H1 (cell line): ENCODE measurements around the gene KCNK2. TPM values are rescaled to one million over a fixed set of nuclear protein-coding genes. Genes with fewer than 3 reads are reported as not detected.

ENCODE experiments used
- CTCF ChIA-PET: fragments of 300-600 bp; sonication (Branson Sonifier 250); formaldehyde crosslinking; loops from one replicate; lab custom pipeline; 2021; ENCODE audit not compliant: partially characterized antibody; lab: Charles Lee
- POLR2A ChIA-PET: fragments of 300-600 bp; sonication (Branson Sonifier 250); formaldehyde crosslinking; loops from one replicate; lab custom pipeline; 2021; ENCODE audit warnings: inconsistent platforms; ENCODE audit not compliant: partially characterized antibody; lab: Charles Lee
- DNase-seq, 2 experiments: peaks; one replicate each; pipeline versions ENCODE4 v3.0.0 to v3.0.0-alpha.2; 2010 to 2022; ENCODE audit warnings: low spot score in 2 of 2, low read depth in 1 of 2, mixed read lengths in 1 of 2
- FAIRE-seq: peaks from 2 replicates; lab custom pipeline; 2011; peaks lifted over from hg19 to GRCh38; lab: Jason Lieb, UNC
- H2AFZ ChIP-seq: 2 replicates; pipeline ENCODE4 v1.8.1; 2012; ENCODE audit warnings: low read length, inconsistent platforms
- H2AK5ac ChIP-seq: 2 replicates; pipeline ENCODE4 v1.6.1; 2013; ENCODE audit warnings: low read depth, low read length
- H2BK120ac ChIP-seq: replicated peaks from 2 replicates; pipeline ENCODE3; 2013; ENCODE audit warnings: low read depth, low read length, inconsistent platforms
- H2BK12ac ChIP-seq: 2 replicates; pipeline ENCODE4 v1.6.1; 2013; ENCODE audit warnings: low read depth, low read length
- H2BK15ac ChIP-seq: 2 replicates; pipeline ENCODE4 v1.6.1; 2013; ENCODE audit warnings: low read length
- H2BK20ac ChIP-seq: 2 replicates; pipeline ENCODE4 v1.6.1; 2013; ENCODE audit warnings: low read length
- H2BK5ac ChIP-seq: 2 replicates; pipeline ENCODE4 v1.6.1; 2013; ENCODE audit warnings: low read depth, low read length
- H3K14ac ChIP-seq: 2 replicates; pipeline ENCODE4 v1.6.1; 2013; ENCODE audit warnings: inconsistent platforms; ENCODE audit not compliant: insufficient read length
- H3K18ac ChIP-seq: 2 replicates; pipeline ENCODE4 v1.6.1; 2013; ENCODE audit warnings: low read length; ENCODE audit errors: extremely low read depth
- H3K23ac ChIP-seq: 2 replicates; pipeline ENCODE4 v1.6.1; 2013; ENCODE audit warnings: inconsistent platforms; ENCODE audit not compliant: insufficient read length
- H3K23me2 ChIP-seq: 2 replicates; pipeline ENCODE4 v1.6.1; 2013; ENCODE audit warnings: low read depth, low read length
- H3K27ac ChIP-seq: 2 replicates; pipeline ENCODE4 v1.6.1; 2011; ENCODE audit warnings: low read depth, low read length, inconsistent platforms
- H3K27me3 ChIP-seq, 4 experiments: replicated peaks in 1 of 4; 1 replicate in 1 of 4; 2 replicates in 3 of 4; pipeline versions ENCODE4 v1.6.1 to v1.8.1; 2011 to 2013; ENCODE audit warnings: low read length in 3 of 4, mild to moderate bottlenecking in 3 of 4, inconsistent platforms in 2 of 4, mixed read lengths in 2 of 4, moderate library complexity in 1 of 4; ENCODE audit not compliant: control insufficient read depth in 3 of 4, insufficient read depth in 3 of 4; ENCODE audit errors: extremely low read depth in 1 of 4
- H3K36me3 ChIP-seq, 4 experiments: 2 replicates each; pipeline versions ENCODE4 v1.6.1 to v1.8.1; 2011 to 2013; ENCODE audit warnings: mild to moderate bottlenecking in 4 of 4, low read length in 3 of 4, moderate library complexity in 2 of 4, control low read depth in 1 of 4, inconsistent platforms in 1 of 4; ENCODE audit not compliant: insufficient read depth in 4 of 4, control insufficient read depth in 2 of 4
- H3K4ac ChIP-seq: replicated peaks from 2 replicates; pipeline ENCODE3; 2013; ENCODE audit warnings: low read length, low read depth, mixed read lengths, inconsistent platforms; ENCODE audit not compliant: insufficient read length
- H3K4me1 ChIP-seq, 4 experiments: replicated peaks in 1 of 4; 1 replicate in 1 of 4; 2 replicates in 3 of 4; pipeline versions ENCODE4 v1.6.1 to v1.8.1; 2011 to 2013; ENCODE audit warnings: low read length in 3 of 4, inconsistent platforms in 2 of 4, mixed read lengths in 1 of 4; ENCODE audit not compliant: insufficient read depth in 4 of 4, control insufficient read depth in 3 of 4
- H3K4me2 ChIP-seq, 2 experiments: 2 replicates each; pipeline versions ENCODE4 v1.6.1 to v1.8.1; 2011 to 2013; ENCODE audit warnings: low read depth in 2 of 2, low read length in 2 of 2, control low read depth in 1 of 2, inconsistent platforms in 1 of 2, mild to moderate bottlenecking in 1 of 2; ENCODE audit not compliant: insufficient read depth in 1 of 2
- H3K4me3 ChIP-seq, 4 experiments: fragments of 200-600, 300-600 bp in 1 of 4; sonication (generic), shearing (Covaris generic), sonication (Bioruptor Twin) in 1 of 4; 2 replicates each; pipeline versions ENCODE4 v1.5.1 to v1.8.1; 2011 to 2016; ENCODE audit warnings: low read length in 4 of 4, low read depth in 3 of 4, control low read depth in 2 of 4, inconsistent platforms in 2 of 4, mild to moderate bottlenecking in 2 of 4, mixed read lengths in 1 of 4, moderate library complexity in 1 of 4; ENCODE audit not compliant: insufficient read depth in 2 of 4; ENCODE audit errors: extremely low read depth in 1 of 4
- H3K56ac ChIP-seq: replicated peaks from 2 replicates; pipeline ENCODE3; 2013; ENCODE audit warnings: low read depth, mild to moderate bottlenecking, mixed read lengths, low read length, inconsistent platforms; ENCODE audit not compliant: insufficient read length
- H3K79me1 ChIP-seq: 2 replicates; pipeline ENCODE4 v1.6.1; 2013; ENCODE audit warnings: low read depth, low read length, control low read depth
- H3K79me2 ChIP-seq, 2 experiments: 2 replicates each; pipeline versions ENCODE4 v1.6.1 to v1.8.1; 2012 to 2013; ENCODE audit warnings: low read length in 2 of 2, mild to moderate bottlenecking in 2 of 2, inconsistent platforms in 1 of 2; ENCODE audit not compliant: insufficient read depth in 2 of 2, control insufficient read depth in 1 of 2
- H3K9ac ChIP-seq, 4 experiments: replicated peaks in 1 of 4; 1 replicate in 1 of 4; 2 replicates in 3 of 4; pipeline versions ENCODE4 v1.6.1 to v1.8.1; 2011 to 2013; ENCODE audit warnings: low read depth in 3 of 4, low read length in 3 of 4, control low read depth in 2 of 4, mild to moderate bottlenecking in 2 of 4, moderate library complexity in 2 of 4, inconsistent platforms in 1 of 4; ENCODE audit errors: extremely low read depth in 1 of 4
- H3K9me3 ChIP-seq, 2 experiments: 2 replicates each; pipeline versions ENCODE4 v1.6.1 to v1.8.1; 2012 to 2013; ENCODE audit warnings: mild to moderate bottlenecking in 2 of 2, moderate library complexity in 2 of 2, control low read depth in 1 of 2, inconsistent platforms in 1 of 2, low read depth in 1 of 2, low read length in 1 of 2, mixed read lengths in 1 of 2; ENCODE audit not compliant: insufficient read depth in 2 of 2
- H4K20me1 ChIP-seq, 2 experiments: replicated peaks in 1 of 2; 2 replicates each; pipeline versions ENCODE3 to v1.8.1; 2011 to 2013; ENCODE audit warnings: inconsistent platforms in 2 of 2, low read length in 2 of 2, mild to moderate bottlenecking in 1 of 2; ENCODE audit not compliant: insufficient read depth in 2 of 2, control insufficient read depth in 1 of 2
- H4K5ac ChIP-seq: 2 replicates; pipeline ENCODE4 v1.6.1; 2013; ENCODE audit warnings: low read length, low read depth, mixed read lengths, inconsistent platforms; ENCODE audit not compliant: insufficient read length
- H4K8ac ChIP-seq: 2 replicates; pipeline ENCODE4 v1.8.0; 2013; ENCODE audit warnings: mild to moderate bottlenecking, moderate library complexity, low read length, inconsistent platforms; ENCODE audit not compliant: insufficient read depth; ENCODE audit errors: extremely low read depth
- H4K91ac ChIP-seq: replicated peaks from 2 replicates; pipeline ENCODE3; 2013; ENCODE audit warnings: low read length, mixed read lengths, inconsistent platforms; ENCODE audit not compliant: insufficient read length
- CBX8 ChIP-seq: fragments of 300-800, 300-1000 bp; sonication (generic); IDR thresholded peaks from 2 replicates; pipeline ENCODE4 v1.7.1; 2016; ENCODE audit warnings: low read depth, low read length, borderline replicate concordance
- CREB1 ChIP-seq: IDR thresholded peaks from 2 replicates; pipeline ENCODE4 v1.6.1; 2012; ENCODE audit warnings: inconsistent platforms
- CTBP2 ChIP-seq: IDR thresholded peaks from 2 replicates; pipeline ENCODE4 v1.7.0; 2011; ENCODE audit warnings: borderline replicate concordance, mild to moderate bottlenecking, moderate library complexity, mixed read lengths, low read length; ENCODE audit not compliant: insufficient read depth, insufficient read length
- FOSL1 ChIP-seq: IDR thresholded peaks from 2 replicates; pipeline ENCODE4 v1.6.1; 2011; ENCODE audit warnings: mild to moderate bottlenecking, low read depth, low read length, moderate library complexity; ENCODE audit not compliant: insufficient read depth
- GTF2F1 ChIP-seq: IDR thresholded peaks from 2 replicates; pipeline ENCODE4 v1.6.1; 2012; ENCODE audit warnings: low read depth, low read length, improper control_type of control experiment, borderline replicate concordance
- RNF2 ChIP-seq: fragments of 200-900, 300-1000 bp; sonication (generic); IDR thresholded peaks from 2 replicates; pipeline ENCODE4 v1.7.1; 2016; ENCODE audit warnings: borderline replicate concordance, low read depth, mild to moderate bottlenecking, antibody characterized with exemption, low read length; ENCODE audit not compliant: poor library complexity, severe bottlenecking; ENCODE audit errors: missing control alignments
- SRF ChIP-seq: IDR thresholded peaks from 2 replicates; pipeline ENCODE4 v1.6.1; 2011; ENCODE audit warnings: mild to moderate bottlenecking, low read depth, low read length, moderate library complexity
- TAF7 ChIP-seq: optimal IDR thresholded peaks from 2 replicates; pipeline ENCODE3; 2011; ENCODE audit warnings: low read depth, mild to moderate bottlenecking, inconsistent platforms, low read length, moderate library complexity, borderline replicate concordance
- TBP ChIP-seq: IDR thresholded peaks from 2 replicates; pipeline ENCODE4 v1.6.1; 2011; ENCODE audit warnings: low read depth, low read length, improper control_type of control experiment
- TEAD4 ChIP-seq: IDR thresholded peaks from 2 replicates; pipeline ENCODE4 v1.6.1; 2012; ENCODE audit warnings: low read depth, low read length, inconsistent platforms, mixed read lengths
- YY1 ChIP-seq: IDR thresholded peaks from 2 replicates; pipeline ENCODE4 v1.6.1; 2011; ENCODE audit warnings: low read depth, mild to moderate bottlenecking, low read length
- WGBS, 2 experiments: shearing (Covaris generic) in 1 of 2; methylation state at CpG; one replicate each; pipeline versions ENCODE4 v1.1.6 to v1.1.7; 2013 to 2015; ENCODE audit warnings: low lambda C conversion rate in 2 of 2, mixed read lengths in 2 of 2, inconsistent platforms in 1 of 2, low coverage in 1 of 2, missing lambda C conversion rate in 1 of 2; ENCODE audit not compliant: insufficient replicate concordance in 2 of 2, insufficient coverage in 1 of 2, insufficient read length in 1 of 2; ENCODE audit errors: extremely low coverage in 1 of 2, missing lambda C conversion rate in 1 of 2; 5-methylcytosine and 5-hydroxymethylcytosine counted together
- polyA plus RNA-seq, 7 experiments: library from polyadenylated mRNA; depleted of rRNA in 3 of 7; stranded (reverse) in 5 of 7; unstranded in 2 of 7; fragments of >200 nt in 5 of 7; fragments of 200-250 nt in 2 of 7; gene quantifications; 1 replicate in 5 of 7; 2 replicates in 1 of 7; 4 replicates in 1 of 7; pipeline versions ENCODE4 v1.2.1 to v1.2.3, GENCODE V29; 2011 to 2013; ENCODE audit warnings: missing spikeins in 2 of 7, mixed read lengths in 2 of 7
- total RNA-seq: library from RNA; stranded (reverse); fragmentation: NEBNext Ultra II Directional; extraction: Animal tissue kit (Norgen Biotek cat#: 25700); gene quantifications from 2 replicates; pipeline ENCODE4 v1.2.1, GENCODE V29; 2021
- TF ChIP-seq, protein P1 (sequence below), 3 experiments: IDR thresholded peaks; 1 replicate in 2 of 3; 2 replicates in 1 of 3; pipeline versions ENCODE4 v1.5.1 to v1.6.1; 2011; ENCODE audit warnings: low read length in 3 of 3, mild to moderate bottlenecking in 3 of 3, inconsistent platforms in 2 of 3, low read depth in 1 of 3, moderate library complexity in 1 of 3; ENCODE audit not compliant: insufficient read depth in 1 of 3; ENCODE audit errors: control extremely low read depth in 1 of 3

Gene KCNK2
- total and polyA plus RNA-seq, 2 of the 8 experiments (the other 6 are each of a cell fraction or from before 2014, with no cell fraction given): 0.59 to 1.2 TPM

DNA sequence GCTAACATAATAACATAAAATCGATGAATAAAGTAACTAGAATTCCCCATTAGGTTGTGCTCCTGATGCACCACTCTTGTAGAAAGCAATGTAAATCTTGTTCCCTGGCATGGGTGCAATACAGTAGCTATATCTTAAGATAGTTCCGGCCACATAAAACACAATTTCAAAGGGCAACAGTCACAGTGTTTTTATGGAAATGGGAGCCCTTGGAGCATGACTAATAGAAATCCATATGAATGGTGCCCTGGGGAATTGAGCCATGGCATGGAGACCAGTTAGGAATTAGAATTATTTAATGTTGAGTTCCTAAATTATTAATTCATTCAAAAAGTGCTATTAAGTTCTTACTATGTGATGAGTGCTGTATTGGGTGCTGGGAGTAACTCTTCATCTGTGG, 118.7 kb downstream of the KCNK2 start:
- H3K14ac ChIP-seq: no peak overlapping the region
- H4K20me1 ChIP-seq: no peaks in the 10 kb centered on the region
- ChIA-PET CTCF (interaction anchor here (2.0 kb wide), 1 partner anchor 10 kb away, joined by 6 read pairs; no protein-coding TSS in a partner anchor), POLR2A (no interaction called here)
- H3K27ac ChIP-seq: no peak overlapping the region
- no peak overlapping the region for H2BK15ac ChIP-seq
- no peak overlapping the region for H2AK5ac ChIP-seq
- no peaks in the 10 kb centered on the region for H3K36me3 ChIP-seq
- no peak overlapping the region for H3K4me2 ChIP-seq
- H3K23me2 ChIP-seq: no peaks in the 10 kb centered on the region; the same call in 1 of the 2 replicates
- no peak overlapping the region for H4K8ac ChIP-seq
- H3K4me1 ChIP-seq: peaks cover 0 to 14% (median 8%) of the 10 kb centered on the region in 4 experiments; a peak in 5 of 7 replicates
- 90% methylated on average over 2 of the region's 2 CpGs; no CpG with 5 or more reads in 1 of the 2 experiments for WGBS, 2 experiments
- H2BK12ac ChIP-seq: no peak overlapping the region
- no peak overlapping the region for H3K56ac ChIP-seq
- no peak overlapping the region for H2BK20ac ChIP-seq
- no peaks in the 10 kb centered on the region for H3K79me1 ChIP-seq
- no peaks in the 10 kb centered on the region for H3K9me3 ChIP-seq
- TF ChIP-seq, protein P1, sequence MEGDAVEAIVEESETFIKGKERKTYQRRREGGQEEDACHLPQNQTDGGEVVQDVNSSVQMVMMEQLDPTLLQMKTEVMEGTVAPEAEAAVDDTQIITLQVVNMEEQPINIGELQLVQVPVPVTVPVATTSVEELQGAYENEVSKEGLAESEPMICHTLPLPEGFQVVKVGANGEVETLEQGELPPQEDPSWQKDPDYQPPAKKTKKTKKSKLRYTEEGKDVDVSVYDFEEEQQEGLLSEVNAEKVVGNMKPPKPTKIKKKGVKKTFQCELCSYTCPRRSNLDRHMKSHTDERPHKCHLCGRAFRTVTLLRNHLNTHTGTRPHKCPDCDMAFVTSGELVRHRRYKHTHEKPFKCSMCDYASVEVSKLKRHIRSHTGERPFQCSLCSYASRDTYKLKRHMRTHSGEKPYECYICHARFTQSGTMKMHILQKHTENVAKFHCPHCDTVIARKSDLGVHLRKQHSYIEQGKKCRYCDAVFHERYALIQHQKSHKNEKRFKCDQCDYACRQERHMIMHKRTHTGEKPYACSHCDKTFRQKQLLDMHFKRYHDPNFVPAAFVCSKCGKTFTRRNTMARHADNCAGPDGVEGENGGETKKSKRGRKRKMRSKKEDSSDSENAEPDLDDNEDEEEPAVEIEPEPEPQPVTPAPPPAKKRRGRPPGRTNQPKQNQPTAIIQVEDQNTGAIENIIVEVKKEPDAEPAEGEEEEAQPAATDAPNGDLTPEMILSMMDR (IDR thresholded peaks at IDR 0.05; ENCODE audit: control extremely low read depth in 1 of 3, insufficient read depth in 1 of 3, low read depth in 1 of 3, low read length in 3 of 3): no peak
- TF ChIP-seq CTBP2 (no peak), RNF2 (no peak), TEAD4 (no peak), SRF (no peak), FOSL1 (no peak), TAF7 (no peak), CBX8 (no peak), CREB1 (no peak), GTF2F1 (no peak), YY1 (no peak), TBP (no peak)
- H4K91ac ChIP-seq: no peak overlapping the region
- no peak overlapping the region for H2AFZ ChIP-seq
- no peak overlapping the region for H2BK120ac ChIP-seq
- no peak overlapping the region for H4K5ac ChIP-seq
- no peak overlapping the region for H3K9ac ChIP-seq
- H3K4ac ChIP-seq: no peak overlapping the region
- no peaks in the 10 kb centered on the region for H3K79me2 ChIP-seq
- no peak for FAIRE-seq
- H3K18ac ChIP-seq: no peak overlapping the region
- H3K4me3 ChIP-seq: no peak overlapping the region
- no peak overlapping the region for H3K23ac ChIP-seq
- H2BK5ac ChIP-seq: no peak overlapping the region
- no peaks in the 10 kb centered on the region for H3K27me3 ChIP-seq
- DNase-seq: no peak
